K562 (cell line): ENCODE measurements around the gene NECTIN1. TPM values are rescaled to one million over a fixed set of nuclear protein-coding genes. Genes with fewer than 3 reads are reported as not detected.

Experiments used
- ATAC-seq: fragments of 200-7000 bp; cut with Tn5 transposase; 3 replicates; pipeline ENCODE4 v1.9.1; 2020; ENCODE audit warnings: moderate library complexity
- BruUV-seq: library from RNA; stranded (reverse); fragments of 400-500 nt; replicated peaks from 2 replicates; lab custom pipeline; 2021; lab: Mats Ljungman, UMichigan
- CTCF ChIA-PET: fragments of 300-600 bp; formaldehyde crosslinking; extraction: SDS; loops from one replicate; lab custom pipeline; 2021; ENCODE audit warnings: low intra/inter-chr PET ratio; lab: Yijun Ruan, JAX
- POLR2A ChIA-PET: fragments of 300-600, 350-650 bp; sonication (Branson Sonifier 250); formaldehyde crosslinking; extraction: SDS; loops from one replicate; lab custom pipeline; 2021; ENCODE audit warnings: antibody characterized with exemption, inconsistent platforms; lab: Yijun Ruan, JAX
- DNase-seq, 4 experiments: peaks; one replicate each; pipeline versions ENCODE4 v3.0.0 to v3.0.0-alpha.2; 2011 to 2018; ENCODE audit warnings: low spot score in 3 of 4, mixed read lengths in 3 of 4; ENCODE audit errors: extremely low read depth in 1 of 4
- FAIRE-seq: peaks from 2 replicates; lab custom pipeline; 2011; peaks lifted over from hg19 to GRCh38; lab: Jason Lieb, UNC
- H2AFZ ChIP-seq: 2 replicates; pipeline ENCODE4 v1.6.0; 2011; ENCODE audit warnings: low read depth, low read length, control low read depth, inconsistent platforms
- H3K27ac ChIP-seq: fragments of 200-600 bp; 3 replicates; pipeline ENCODE4 v1.8.0; 2011; ENCODE audit warnings: low read depth, mild to moderate bottlenecking, control low read depth, inconsistent platforms, low read length, moderate library complexity, mixed read lengths; ENCODE audit errors: extremely low read depth
- H3K27me3 ChIP-seq, 2 experiments: fragments of 300-600 bp in 1 of 2; 2 replicates in 1 of 2; 3 replicates in 1 of 2; pipeline versions ENCODE4 v1.6.0 to v1.8.0; 2011; ENCODE audit warnings: inconsistent platforms in 2 of 2, low read length in 2 of 2, mild to moderate bottlenecking in 1 of 2, mixed read lengths in 1 of 2, moderate library complexity in 1 of 2; ENCODE audit not compliant: control insufficient read depth in 2 of 2, insufficient read depth in 2 of 2
- H3K36me3 ChIP-seq: fragments of 300-600 bp; 3 replicates; pipeline ENCODE4 v1.8.0; 2011; ENCODE audit warnings: mild to moderate bottlenecking, low read length, inconsistent platforms; ENCODE audit not compliant: control insufficient read depth, insufficient read depth
- H3K4me1 ChIP-seq, 2 experiments: fragments of 200-600 bp in 1 of 2; replicated peaks in 1 of 2; 2 replicates in 1 of 2; 3 replicates in 1 of 2; pipeline versions ENCODE4 v1.5.1 to v1.8.0; 2011; ENCODE audit warnings: inconsistent platforms in 2 of 2, low read length in 2 of 2, mild to moderate bottlenecking in 1 of 2, mixed read lengths in 1 of 2, moderate library complexity in 1 of 2; ENCODE audit not compliant: control insufficient read depth in 2 of 2, insufficient read depth in 2 of 2
- H3K4me2 ChIP-seq: 2 replicates; pipeline ENCODE4 v1.6.1; 2011; ENCODE audit warnings: low read length, control low read depth, inconsistent platforms, mixed read lengths; ENCODE audit not compliant: insufficient read depth
- H3K4me3 ChIP-seq: fragments of 200-600 bp; sonication (generic), shearing (Covaris generic); 2 replicates; pipeline ENCODE4 v1.5.1; 2016; ENCODE audit warnings: control low read depth, inconsistent platforms
- H3K79me2 ChIP-seq: fragments of 200-600 bp; 3 replicates; pipeline ENCODE4 v1.8.0; 2011; ENCODE audit warnings: low read length, inconsistent platforms; ENCODE audit not compliant: control insufficient read depth, insufficient read depth
- H3K9ac ChIP-seq, 2 experiments: 2 replicates each; pipeline versions ENCODE4 v1.6.0 to v1.6.1; 2011; ENCODE audit warnings: low read depth in 2 of 2, low read length in 2 of 2, control low read depth in 1 of 2, inconsistent platforms in 1 of 2, mild to moderate bottlenecking in 1 of 2, mixed read lengths in 1 of 2; ENCODE audit not compliant: insufficient read depth in 1 of 2
- H3K9me1 ChIP-seq: one replicate; pipeline ENCODE4 v1.6.0; 2011; ENCODE audit warnings: inconsistent platforms, mild to moderate bottlenecking, low read length, moderate library complexity; ENCODE audit not compliant: control insufficient read depth, insufficient read depth
- H3K9me3 ChIP-seq: replicated peaks from 2 replicates; pipeline ENCODE4 v1.5.1; 2011; ENCODE audit warnings: low read depth, low read length, inconsistent platforms; ENCODE audit not compliant: control insufficient read depth, insufficient read depth
- H4K20me1 ChIP-seq: replicated peaks from 2 replicates; pipeline ENCODE4 v1.6.1; 2011; ENCODE audit warnings: low read length, inconsistent platforms, mixed read lengths; ENCODE audit not compliant: control insufficient read depth, insufficient read depth
- ATF1 ChIP-seq, 2 experiments: fragments of 450-650 bp in 1 of 2; IDR thresholded peaks; 2 replicates each; pipeline ENCODE4 v1.6.1; 2016; ENCODE audit warnings: missing compliant biosample characterization in 1 of 2, missing genetic modification characterization in 1 of 2
- CHD1 ChIP-seq: fragments of 200-600 bp; sonication (generic); IDR thresholded peaks from one replicate; pipeline ENCODE4 v1.6.1; 2012; ENCODE audit warnings: mild to moderate bottlenecking, moderate library complexity, low read length, inconsistent platforms
- GTF2A2 ChIP-seq: IDR thresholded peaks from 2 replicates; pipeline ENCODE4 v1.6.1; 2016; ENCODE audit warnings: mild to moderate bottlenecking, missing genetic modification characterization, missing compliant biosample characterization
- MTF1 ChIP-seq: fragments of 250-450 bp; sonication (Bioruptor Pico); IDR thresholded peaks from 2 replicates; pipeline ENCODE4 v1.9.0; 2021; ENCODE audit warnings: moderate library complexity, mild to moderate bottlenecking, inconsistent platforms, borderline replicate concordance
- NCOA1 ChIP-seq: fragments of 450-650 bp; IDR thresholded peaks from 2 replicates; pipeline ENCODE4 v1.6.1; 2016; ENCODE audit warnings: low read depth
- POLR2AphosphoS5 ChIP-seq: IDR thresholded peaks from 2 replicates; pipeline ENCODE4 v1.6.1; 2011; ENCODE audit warnings: mild to moderate bottlenecking, low read depth, low read length, moderate library complexity; ENCODE audit not compliant: control insufficient read depth, insufficient read depth
- SIN3B ChIP-seq: fragments of 450-650 bp; IDR thresholded peaks from 2 replicates; pipeline ENCODE4 v1.6.1; 2017; ENCODE audit warnings: low read depth, mild to moderate bottlenecking, moderate library complexity
- SP1 ChIP-seq: sonication (generic); formaldehyde crosslinking; IDR thresholded peaks from 2 replicates; pipeline ENCODE4 v1.8.1; 2022; ENCODE audit warnings: mild to moderate bottlenecking, missing genetic modification reagents
- XRCC4 ChIP-seq: IDR thresholded peaks from one replicate; pipeline ENCODE4 v1.6.1; 2011; ENCODE audit not compliant: insufficient read depth, insufficient read length; ENCODE audit errors: extremely low read depth
- ZKSCAN8 ChIP-seq: fragments of 200-800 bp; sonication (Bioruptor generic); IDR thresholded peaks from 2 replicates; pipeline ENCODE4 v1.6.1; 2016; ENCODE audit warnings: missing genetic modification characterization, missing compliant biosample characterization
- ZNF445 ChIP-seq: fragments of 250-450 bp; sonication (Bioruptor Pico); IDR thresholded peaks from 2 replicates; pipeline ENCODE4 v1.4.0; 2020; ENCODE audit warnings: low read depth, mild to moderate bottlenecking, moderate library complexity
- ZNF507 ChIP-seq: conservative IDR thresholded peaks from 2 replicates; pipeline ENCODE4 v1.6.1; 2017; ENCODE audit warnings: missing genetic modification characterization, missing compliant biosample characterization
- ZNF830 ChIP-seq: fragments of 250-450 bp; sonication (Bioruptor Pico); IDR thresholded peaks from 2 replicates; pipeline ENCODE4 v1.5.0; 2021; ENCODE audit warnings: mild to moderate bottlenecking
- ZSCAN29 ChIP-seq: fragments of 450-650 bp; IDR thresholded peaks from 2 replicates; pipeline ENCODE4 v1.6.1; 2017
- WGBS: fragments of 100-300 bp; shearing (Covaris generic); methylation state at CpG from one replicate; pipeline ENCODE4 v1.1.6; 2016; ENCODE audit warnings: low coverage, mixed read lengths; ENCODE audit not compliant: insufficient coverage; ENCODE audit errors: missing lambda C conversion rate; 5-methylcytosine and 5-hydroxymethylcytosine counted together
- in situ Hi-C: fragments of 300-500 bp; cut with MboI; formaldehyde crosslinking; loops from 4 replicates; pipeline ENCODE4 v1.15.0; 2018; ENCODE audit warnings: inconsistent platforms, mixed read lengths
- intact Hi-C: fragments of 100-400 bp; cut with micrococcal nuclease; formaldehyde crosslinking; loops from 2 replicates; pipeline ENCODE4 v1.14.2; 2022
- polyA plus RNA-seq, 8 experiments: library from polyadenylated mRNA; depleted of rRNA in 4 of 8; stranded (reverse) in 5 of 8; unstranded in 3 of 8; fragments of >200 nt; fragmentation: Nextera tagmentation in 2 of 8; fragmentation: Illumina TruSeq in 1 of 8; extraction: Ambion mirVana in 2 of 8; extraction: Trizol in 1 of 8; gene quantifications; 2 replicates each; pipeline versions ENCODE4 v1.2.1 to v1.2.3, GENCODE V29; 2011 to 2014; ENCODE audit warnings: inconsistent platforms in 1 of 8, missing spikeins in 1 of 8
- total RNA-seq, 7 experiments: library from RNA; depleted of rRNA in 6 of 7; stranded (reverse); fragments of >200 nt in 6 of 7; fragmentation: Illumina TruSeq in 2 of 7; extraction: Trizol in 2 of 7; gene quantifications; 2 replicates each; pipeline versions ENCODE4 v1.2.1 to v1.2.3, GENCODE V29; 2011 to 2021; ENCODE audit warnings: low replicate concordance in 1 of 7
- TF ChIP-seq, protein P1 (sequence below): fragments of 250-450 bp; sonication (Bioruptor Pico); IDR thresholded peaks from 2 replicates; pipeline ENCODE4 v1.5.0; 2021; ENCODE audit warnings: mild to moderate bottlenecking, moderate library complexity

The NECTIN1 gene
- total and polyA plus RNA-seq, 9 of the 15 experiments (the other 6 are each of a cell fraction or from before 2014, with no cell fraction given), result 0.09 to 0.53 (median 0.23) TPM; not detected in 2

DNA sequence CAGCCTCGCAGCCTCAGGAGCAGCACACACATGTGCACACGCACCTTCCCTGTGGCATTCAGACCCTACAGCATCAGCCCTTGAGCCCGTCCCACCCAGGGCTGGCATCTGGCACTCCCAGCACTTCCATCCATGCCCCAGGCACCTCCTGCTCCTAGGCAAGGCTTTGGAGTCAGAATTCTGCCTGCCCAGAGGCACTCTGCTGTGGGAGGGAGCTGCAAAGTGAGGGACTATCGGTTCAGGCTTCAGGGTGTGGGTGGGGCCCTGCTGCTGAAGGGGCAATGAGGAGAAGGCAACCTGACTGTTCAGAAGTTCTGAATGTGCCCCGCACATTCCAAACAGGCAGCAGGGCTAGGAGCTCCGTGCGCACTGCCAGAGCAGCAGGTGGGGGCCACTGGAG lies 39.7 kb downstream of the NECTIN1 start:
- 0% methylated on average over 7 of the region's 7 CpGs for WGBS
- CTCF ChIA-PET, result no interaction called here
- Histone ChIP-seq H3K4me2 (no peak overlapping the region), H3K4me1 (peaks cover 0 to 4% of the 10 kb centered on the region in 2 experiments; a peak in 2 of 5 replicates), H4K20me1 (peaks cover 2% of the 10 kb centered on the region), H3K27ac (no peak overlapping the region), H2AFZ (no peak overlapping the region), H3K27me3 (peaks cover 9 to 77% of the 10 kb centered on the region in 2 experiments; a peak in 4 of 5 replicates), H3K4me3 (no peak overlapping the region), H3K36me3 (no peaks in the 10 kb centered on the region), H3K9ac (peak overlapping the region in 1 of 2 experiments; percentile 45; a peak in 1 of 4 replicates), H3K79me2 (no peaks in the 10 kb centered on the region), H3K9me3 (no peaks in the 10 kb centered on the region), H3K9me1 (no peaks in the 10 kb centered on the region)
- DNase-seq (no peak), FAIRE-seq (no peak), ATAC-seq (no peak)
- TF ChIP-seq ZNF830 (CRISPR knock-in tag) (no peak), MTF1 (no peak), SP1 (CRISPR knock-in tag) (no peak)
- in situ Hi-C loops, result no loop called here
- intact Hi-C loops, result no loop called here
- POLR2A ChIA-PET, result interaction anchor here (1.0 to 1.6 kb wide), 2 partner anchors 13 to 14 kb away, joined by 3 to 6 read pairs; no protein-coding TSS in a partner anchor
- no TSS peak for BruUV-seq

DNA sequence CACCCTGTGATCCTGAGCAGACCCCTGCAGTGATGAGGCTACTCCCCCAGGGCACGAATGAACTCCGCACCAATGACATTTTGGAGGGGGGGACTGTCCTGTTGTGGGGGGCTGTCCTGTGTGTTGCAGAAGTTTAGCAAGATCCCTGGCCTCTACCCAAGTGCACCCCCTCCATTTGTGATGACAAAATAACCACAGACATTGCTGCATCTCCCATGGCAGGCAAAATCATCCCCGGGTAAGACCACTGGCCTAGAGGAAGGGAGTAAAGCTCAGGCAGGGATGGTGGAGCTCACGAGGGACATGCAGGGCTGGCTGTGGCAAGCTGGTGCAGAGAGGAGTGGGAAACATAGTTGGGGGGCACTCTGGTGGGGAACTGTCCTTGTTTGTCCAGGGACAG lies 40.6 kb downstream of the NECTIN1 start:
- Histone ChIP-seq H4K20me1 (peaks cover 2% of the 10 kb centered on the region), H3K9ac (no peak overlapping the region), H3K9me1 (no peaks in the 10 kb centered on the region), H3K9me3 (no peaks in the 10 kb centered on the region), H3K27ac (no peak overlapping the region), H2AFZ (no peak overlapping the region), H3K79me2 (no peaks in the 10 kb centered on the region), H3K27me3 (peaks cover 9 to 75% of the 10 kb centered on the region in 2 experiments; a peak in 3 of 5 replicates), H3K4me1 (peaks cover 0 to 4% of the 10 kb centered on the region in 2 experiments; a peak in 2 of 5 replicates), H3K4me2 (no peak overlapping the region), H3K4me3 (no peak overlapping the region), H3K36me3 (no peaks in the 10 kb centered on the region)
- no TSS peak for BruUV-seq
- DNase-seq (no peak), ATAC-seq (no peak), FAIRE-seq (no peak)
- ChIA-PET POLR2A (no interaction called here), CTCF (no interaction called here)
- 2% methylated on average over 4 of the region's 4 CpGs for WGBS
- intact Hi-C loops (no loop called here), in situ Hi-C loops (no loop called here)
- TF ChIP-seq ZKSCAN8 (CRISPR knock-in tag), result no peak
- no peak for TF ChIP-seq NCOA1
- no peak for TF ChIP-seq POLR2AphosphoS5
- TF ChIP-seq, protein P1, sequence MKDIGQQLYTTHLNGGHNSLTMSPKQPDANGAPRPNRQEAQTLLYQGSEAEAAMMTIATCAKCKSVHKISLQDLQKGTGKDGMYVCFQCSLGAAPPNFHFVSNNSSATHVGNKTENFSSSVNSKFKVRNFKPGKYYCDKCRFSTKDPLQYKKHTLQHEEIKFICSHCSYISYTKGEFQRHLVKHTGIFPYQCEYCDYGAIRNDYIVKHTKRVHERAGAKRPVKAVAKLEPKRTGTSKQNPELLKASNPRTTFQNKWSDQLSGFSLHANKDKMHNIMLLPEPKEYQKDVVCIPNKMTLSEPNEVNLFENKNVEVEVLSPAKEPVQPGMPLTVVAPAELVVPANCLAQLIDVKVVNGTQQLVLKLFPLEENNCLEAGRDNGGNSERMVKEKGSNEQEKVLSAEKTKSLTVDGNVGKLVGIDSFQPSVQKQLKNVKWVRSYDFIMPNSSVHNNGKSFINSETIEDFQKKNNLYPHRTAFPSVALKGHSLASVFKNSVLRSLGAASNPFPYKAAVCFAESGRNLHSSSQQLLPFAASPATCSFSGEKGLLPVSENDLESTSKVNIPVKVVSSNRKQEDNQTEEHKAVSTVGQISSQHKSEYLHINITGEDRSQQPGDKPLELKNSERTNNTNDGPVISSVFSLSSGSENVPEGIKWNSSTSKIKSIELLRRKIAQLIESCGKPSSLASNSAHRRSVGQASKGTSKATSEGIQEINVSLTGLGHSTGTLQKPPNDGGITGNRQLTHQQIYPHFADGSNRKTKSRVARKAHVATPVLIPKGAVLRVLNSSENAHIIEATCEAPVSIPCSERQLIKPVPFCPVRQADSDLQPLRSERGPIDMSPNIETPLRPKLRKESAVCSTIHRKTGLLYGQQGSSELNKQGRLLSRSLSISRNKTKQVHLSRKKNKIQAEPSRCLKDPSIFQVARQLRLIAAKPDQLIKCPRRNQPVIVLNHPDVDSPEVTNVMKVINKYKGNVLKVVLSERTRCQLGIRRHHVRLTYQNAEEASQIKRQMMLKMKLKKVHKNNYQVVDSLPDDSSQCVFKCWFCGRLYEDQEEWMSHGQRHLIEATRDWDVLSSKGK (CRISPR knock-in tag), result no peak
- no peak for TF ChIP-seq XRCC4
- TF ChIP-seq ZNF445 (CRISPR knock-in tag), result no peak
- TF ChIP-seq ZSCAN29, result no peak
- no peak for TF ChIP-seq GTF2A2 (tag)
- TF ChIP-seq ATF1 (CRISPR knock-in tag; IDR thresholded peaks at IDR 0.05), result no peak
- no peak for TF ChIP-seq ATF1 (tag; IDR thresholded peaks at IDR 0.05)
- no peak for TF ChIP-seq ZNF507 (tag)
- no peak for TF ChIP-seq CHD1
- TF ChIP-seq SIN3B, result no peak
